Aorta (tissue), 5 donors: ENCODE measurements around the gene ADCYAP1R1. TPM values are rescaled to one million over a fixed set of nuclear protein-coding genes. Genes with fewer than 3 reads are reported as not detected.

Experiments
- ATAC-seq: fragments of 200-7000 bp; cut with Tn5 transposase; one replicate; pipeline ENCODE4 v1.9.1; 2022; ENCODE audit warnings: moderate library complexity; ENCODE audit not compliant: low FRiP score
- DNase-seq, 2 donors: peaks; one replicate each; pipeline ENCODE4 v3.0.0-alpha.2; 2020
- H3K27ac ChIP-seq, 2 donors: one replicate each; pipeline ENCODE4 v1.5.1; 2013; ENCODE audit warnings: low read length in 2 of 2, mild to moderate bottlenecking in 2 of 2, moderate library complexity in 2 of 2, control low read depth in 1 of 2, inconsistent platforms in 1 of 2, low read depth in 1 of 2
- H3K27me3 ChIP-seq, 2 donors: one replicate each; pipeline ENCODE4 v1.6.1; 2013; ENCODE audit warnings: control low read depth in 1 of 2, low read length in 1 of 2, mild to moderate bottlenecking in 1 of 2, moderate library complexity in 1 of 2; ENCODE audit not compliant: insufficient read depth in 2 of 2, control insufficient read depth in 1 of 2
- H3K36me3 ChIP-seq, 2 donors: one replicate each; pipeline ENCODE4 v1.6.1; 2013; ENCODE audit warnings: control low read depth in 1 of 2, low read length in 1 of 2, mild to moderate bottlenecking in 1 of 2; ENCODE audit not compliant: insufficient read depth in 2 of 2, control insufficient read depth in 1 of 2
- H3K4me1 ChIP-seq, 2 donors: one replicate each; pipeline ENCODE4 v1.6.1; 2013; ENCODE audit warnings: low read length in 2 of 2, control low read depth in 1 of 2, mild to moderate bottlenecking in 1 of 2, moderate library complexity in 1 of 2; ENCODE audit not compliant: insufficient read depth in 2 of 2, control insufficient read depth in 1 of 2
- H3K4me3 ChIP-seq, 2 donors: one replicate each; pipeline ENCODE4 v1.5.1; 2013; ENCODE audit warnings: low read length in 2 of 2, control low read depth in 1 of 2, mild to moderate bottlenecking in 1 of 2
- H3K9me3 ChIP-seq: one replicate; pipeline ENCODE4 v1.6.1; 2013; ENCODE audit warnings: mild to moderate bottlenecking, low read length; ENCODE audit not compliant: control insufficient read depth
- WGBS, 2 donors: extraction: QIAGEN DNeasy Blood & Tissue Kit; methylation state at CpG; one replicate each; pipeline ENCODE4 v1.1.7; 2013; 5-methylcytosine and 5-hydroxymethylcytosine counted together
- intact Hi-C, 2 donors: fragments of 100-400 bp; cut with DNase I; formaldehyde crosslinking; loops; one replicate each; pipeline versions ENCODE4 v1.14.2 to v1.15.0; 2022
- polyA plus RNA-seq, 2 donors: library from polyadenylated mRNA; stranded (reverse); fragments of 200-250 nt; gene quantifications; one replicate each; pipeline ENCODE4 v1.2.3, GENCODE V29; 2013
- total RNA-seq, 2 donors: library from RNA; stranded (reverse); fragmentation: NEBNext Ultra II Directional; extraction: Animal tissue kit (Norgen Biotek cat#: 25700); gene quantifications; one replicate each; pipeline ENCODE4 v1.2.1, GENCODE V29; 2021
- donor health status: healthy with polysubstance abuse.
- donor health status: Bipolar disorder and iron deficiency.
- donor health status: DM: no; HTN: no; CAD: no.
- donor health status: DM: no; HTN: no; CAD: no.
- donor health status: DM: yes; HTN: yes; CAD: no.

The ADCYAP1R1 gene
- total and polyA plus RNA-seq, 4 donors = 1.1 to 6.1 TPM; not detected in 2

DNA sequence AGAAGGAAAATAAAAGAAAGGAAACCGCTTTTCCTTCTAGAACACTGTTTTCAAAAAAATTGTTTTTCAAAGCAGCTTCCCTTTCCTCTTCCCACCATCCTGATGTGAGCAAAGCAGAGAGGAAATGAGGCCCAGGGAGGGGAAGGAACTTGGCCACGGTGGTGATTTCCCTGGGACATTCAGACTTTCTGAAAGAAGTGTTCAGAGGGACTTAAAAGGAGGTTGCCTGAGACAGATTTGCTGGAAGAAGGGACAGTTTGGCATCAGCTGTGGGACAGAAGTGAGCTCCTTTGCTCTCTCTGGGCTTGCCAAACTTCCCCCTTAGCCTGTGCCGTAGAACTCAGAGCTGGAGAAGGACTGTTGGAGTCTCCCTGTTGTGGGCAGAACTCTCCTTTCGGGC is 30.3 kb downstream of the ADCYAP1R1 start:
- H3K27me3 ChIP-seq = no peaks in the 10 kb centered on the region
- no peaks in the 10 kb centered on the region for H3K36me3 ChIP-seq
- WGBS, 2 donors = 61 to 69% methylated on average over 4 of the region's 4 CpGs
- ATAC-seq (no peak), DNase-seq (peak in 1 of 2 donors; percentile 19)
- H3K4me1 ChIP-seq = no peaks in the 10 kb centered on the region
- H3K9me3 ChIP-seq = no peaks in the 10 kb centered on the region
- H3K4me3 ChIP-seq = no peak overlapping the region
- intact Hi-C loops = no loop called here
- H3K27ac ChIP-seq = no peak overlapping the region

DNA sequence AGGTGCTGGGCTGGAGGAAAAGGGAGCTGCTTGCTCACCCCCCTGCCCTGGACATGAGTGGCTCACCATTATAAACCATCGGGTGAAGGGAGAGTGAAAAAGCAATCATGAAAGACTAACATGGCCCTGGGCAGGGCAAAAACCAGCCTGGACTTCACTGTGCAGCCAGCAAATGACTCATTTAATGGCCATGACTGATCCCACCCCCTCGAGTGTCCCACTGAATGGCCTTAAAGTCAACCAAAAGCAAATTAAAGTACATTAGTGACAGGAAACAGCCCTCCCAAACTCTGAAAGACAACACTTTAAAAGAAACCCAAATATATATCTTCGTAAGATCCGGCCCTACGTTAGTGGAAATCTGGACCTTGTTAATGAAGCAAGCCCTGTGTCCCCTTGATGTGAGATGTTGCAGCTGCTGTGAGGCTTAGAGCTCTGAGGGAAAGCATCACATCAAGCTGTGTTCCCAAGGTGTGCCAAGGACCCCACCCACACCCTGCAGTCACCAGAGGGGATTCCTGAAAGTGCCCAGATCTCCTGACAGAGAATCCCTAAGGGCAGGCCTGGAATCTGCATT is 31.2 kb downstream of the ADCYAP1R1 start:
- ATAC-seq (no peak), DNase-seq (peak in 1 of 2 donors; percentile 43)
- Histone ChIP-seq H3K36me3 (no peaks in the 10 kb centered on the region), H3K27me3 (no peaks in the 10 kb centered on the region), H3K27ac (no peak overlapping the region), H3K4me3 (no peak overlapping the region), H3K4me1 (no peaks in the 10 kb centered on the region), H3K9me3 (no peaks in the 10 kb centered on the region)
- intact Hi-C loops = no loop called here
- 76 to 79% methylated on average over 5 of the region's 5 CpGs for WGBS, 2 donors

- WGBS, 2 donors = 94 to 96% methylated on average over 1 of the region's 1 CpG
- intact Hi-C loops = no loop called here
- no peaks in the 10 kb centered on the region for H3K27me3 ChIP-seq
- ATAC-seq (no peak), DNase-seq (peak in 1 of 2 donors; percentile 39)
- H3K36me3 ChIP-seq = no peaks in the 10 kb centered on the region
- H3K4me1 ChIP-seq = no peaks in the 10 kb centered on the region
- no peak overlapping the region for H3K4me3 ChIP-seq
- H3K27ac ChIP-seq = no peak overlapping the region
- no peaks in the 10 kb centered on the region for H3K9me3 ChIP-seq
Measured at GRCh38 chr7:31084226-31084625, 32.1 kb downstream of the ADCYAP1R1 start.

DNA sequence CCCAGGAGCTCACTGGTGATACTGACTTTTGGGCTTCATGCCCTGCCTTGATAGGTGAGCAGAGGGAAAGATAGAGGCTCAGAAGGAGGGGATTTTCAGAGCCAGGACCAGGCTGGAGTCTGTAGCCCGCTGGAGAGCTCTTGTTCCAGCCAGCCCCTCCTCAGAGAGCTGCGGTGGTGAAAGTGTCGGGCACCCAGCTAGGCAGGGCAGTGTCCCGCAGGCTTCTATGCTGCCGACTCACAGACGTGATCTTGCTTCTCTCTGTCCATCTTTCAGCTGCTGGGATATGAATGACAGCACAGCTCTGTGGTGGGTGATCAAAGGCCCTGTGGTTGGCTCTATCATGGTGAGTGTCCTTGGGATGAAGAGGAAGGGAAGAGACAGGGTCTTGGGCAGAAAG is 35.2 kb downstream of the ADCYAP1R1 start:
- 82 to 89% methylated on average over 6 of the region's 6 CpGs for WGBS, 2 donors
- peak in 1 of 2 donors; percentile 40 for DNase-seq
- intact Hi-C loops = no loop called here

DNA sequence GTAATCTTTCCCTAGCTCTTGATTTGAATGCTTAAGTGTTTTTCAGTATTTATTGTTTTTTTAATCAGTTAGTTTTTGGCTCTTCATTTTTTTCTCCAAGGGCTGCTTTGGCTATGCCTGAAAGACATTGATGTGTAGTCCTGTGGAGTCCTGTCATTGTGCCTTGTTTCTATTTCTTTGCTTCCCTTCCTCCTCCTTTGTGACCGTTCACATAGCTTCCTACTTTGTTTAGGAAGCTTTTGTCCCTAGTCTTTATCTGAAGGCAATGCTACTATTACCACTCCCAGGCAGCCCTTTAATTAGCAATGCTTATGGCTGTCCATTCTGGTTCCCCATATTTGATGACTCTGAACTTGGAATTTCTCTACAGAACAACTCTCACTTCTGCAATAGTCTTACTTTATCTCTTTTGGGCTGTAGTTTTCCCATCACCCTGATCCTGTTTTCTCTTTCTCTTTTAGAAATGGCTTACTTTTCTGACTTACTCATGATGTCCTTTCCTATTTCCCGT is 39.9 kb downstream of the ADCYAP1R1 start:
- Histone ChIP-seq H3K9me3 (no peaks in the 10 kb centered on the region), H3K4me1 (no peaks in the 10 kb centered on the region), H3K27ac (no peak overlapping the region), H3K36me3 (no peaks in the 10 kb centered on the region), H3K4me3 (no peak overlapping the region), H3K27me3 (no peaks in the 10 kb centered on the region)
- ATAC-seq = no peak
- WGBS, 2 donors = 71 to 80% methylated on average over 2 of the region's 2 CpGs
- no peak for DNase-seq
- intact Hi-C loops = no loop called here

More for the DNA sequence above, 35.2 kb downstream of the ADCYAP1R1 start:
- ATAC-seq = no peak
- H3K27me3 ChIP-seq = no peaks in the 10 kb centered on the region
- no peaks in the 10 kb centered on the region for H3K4me1 ChIP-seq
- no peaks in the 10 kb centered on the region for H3K36me3 ChIP-seq
- H3K27ac ChIP-seq = no peak overlapping the region
- H3K4me3 ChIP-seq = no peak overlapping the region
- no peaks in the 10 kb centered on the region for H3K9me3 ChIP-seq

- 92 to 94% methylated on average over 4 of the region's 4 CpGs for WGBS, 2 donors
- DNase-seq (peak in 1 of 2 donors; percentile 28), ATAC-seq (no peak)
- H3K9me3 ChIP-seq = no peaks in the 10 kb centered on the region
- H3K4me3 ChIP-seq = no peak overlapping the region
- no peaks in the 10 kb centered on the region for H3K36me3 ChIP-seq
- H3K27me3 ChIP-seq = no peaks in the 10 kb centered on the region
- no peak overlapping the region for H3K27ac ChIP-seq
- intact Hi-C loops = no loop called here
- H3K4me1 ChIP-seq = no peaks in the 10 kb centered on the region
Measured at GRCh38 chr7:31092606-31093005, 40.5 kb downstream of the ADCYAP1R1 start.

- Histone ChIP-seq H3K9me3 (no peaks in the 10 kb centered on the region), H3K27me3 (no peaks in the 10 kb centered on the region), H3K36me3 (no peaks in the 10 kb centered on the region), H3K4me3 (no peak overlapping the region), H3K27ac (no peak overlapping the region), H3K4me1 (no peaks in the 10 kb centered on the region)
- peak in 1 of 2 donors; percentile 12 for DNase-seq
- intact Hi-C loops = no loop called here
- no peak for ATAC-seq
- 88 to 94% methylated on average over 3 of the region's 3 CpGs for WGBS, 2 donors
Measured at GRCh38 chr7:31093282-31093681, 41.2 kb downstream of the ADCYAP1R1 start.

- no peaks in the 10 kb centered on the region for H3K4me1 ChIP-seq
- intact Hi-C loops = no loop called here
- H3K4me3 ChIP-seq = no peak overlapping the region
- WGBS, 2 donors = 71 to 72% methylated on average over 4 of the region's 4 CpGs
- peak in 1 of 2 donors; percentile 34 for DNase-seq
- no peak for ATAC-seq
- no peaks in the 10 kb centered on the region for H3K27me3 ChIP-seq
- no peak overlapping the region for H3K27ac ChIP-seq
- no peaks in the 10 kb centered on the region for H3K9me3 ChIP-seq
- H3K36me3 ChIP-seq = no peaks in the 10 kb centered on the region
Measured at GRCh38 chr7:31094271-31094670, 42.2 kb downstream of the ADCYAP1R1 start.
